ENCODE results near the gene PEAR1.

DNA sequence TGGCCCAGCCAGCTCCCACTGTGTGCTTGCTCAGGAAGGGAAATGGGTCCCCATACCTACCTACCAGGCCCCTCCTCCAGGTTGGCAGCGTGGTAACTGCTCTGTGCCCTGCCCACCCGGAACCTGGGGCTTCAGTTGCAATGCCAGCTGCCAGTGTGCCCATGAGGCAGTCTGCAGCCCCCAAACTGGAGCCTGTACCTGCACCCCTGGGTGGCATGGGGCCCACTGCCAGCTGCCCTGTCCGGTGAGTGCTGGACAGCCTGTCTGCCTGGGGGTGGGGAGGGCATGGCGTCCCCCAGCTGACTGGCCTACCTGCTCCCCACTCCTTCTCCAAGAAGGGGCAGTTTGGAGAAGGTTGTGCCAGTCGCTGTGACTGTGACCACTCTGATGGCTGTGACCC, 16.2 kb downstream of the PEAR1 start:
- TF ChIP-seq, protein P1, sequence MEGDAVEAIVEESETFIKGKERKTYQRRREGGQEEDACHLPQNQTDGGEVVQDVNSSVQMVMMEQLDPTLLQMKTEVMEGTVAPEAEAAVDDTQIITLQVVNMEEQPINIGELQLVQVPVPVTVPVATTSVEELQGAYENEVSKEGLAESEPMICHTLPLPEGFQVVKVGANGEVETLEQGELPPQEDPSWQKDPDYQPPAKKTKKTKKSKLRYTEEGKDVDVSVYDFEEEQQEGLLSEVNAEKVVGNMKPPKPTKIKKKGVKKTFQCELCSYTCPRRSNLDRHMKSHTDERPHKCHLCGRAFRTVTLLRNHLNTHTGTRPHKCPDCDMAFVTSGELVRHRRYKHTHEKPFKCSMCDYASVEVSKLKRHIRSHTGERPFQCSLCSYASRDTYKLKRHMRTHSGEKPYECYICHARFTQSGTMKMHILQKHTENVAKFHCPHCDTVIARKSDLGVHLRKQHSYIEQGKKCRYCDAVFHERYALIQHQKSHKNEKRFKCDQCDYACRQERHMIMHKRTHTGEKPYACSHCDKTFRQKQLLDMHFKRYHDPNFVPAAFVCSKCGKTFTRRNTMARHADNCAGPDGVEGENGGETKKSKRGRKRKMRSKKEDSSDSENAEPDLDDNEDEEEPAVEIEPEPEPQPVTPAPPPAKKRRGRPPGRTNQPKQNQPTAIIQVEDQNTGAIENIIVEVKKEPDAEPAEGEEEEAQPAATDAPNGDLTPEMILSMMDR (IDR thresholded peaks at IDR 0.05) = no peak
- TF ChIP-seq EZH2 (IDR thresholded peaks at IDR 0.05; ENCODE audit: borderline replicate concordance, insufficient read depth, low read depth, low read length, poor library complexity, severe bottlenecking) = no peak

Data from B cell (primary cell).